NB4 (cell line): ENCODE results near the gene ABCF3.

Experiments used
- POLR2A ChIP-seq: IDR thresholded peaks from 2 replicates; pipeline ENCODE4 v1.6.1; 2011; ENCODE audit warnings: mild to moderate bottlenecking; ENCODE audit not compliant: insufficient read length; ENCODE audit errors: extremely low read depth
- TF ChIP-seq, protein P1 (sequence below): IDR thresholded peaks from one replicate; pipeline ENCODE4 v1.5.1; 2012; ENCODE audit warnings: low read depth, low read length

DNA sequence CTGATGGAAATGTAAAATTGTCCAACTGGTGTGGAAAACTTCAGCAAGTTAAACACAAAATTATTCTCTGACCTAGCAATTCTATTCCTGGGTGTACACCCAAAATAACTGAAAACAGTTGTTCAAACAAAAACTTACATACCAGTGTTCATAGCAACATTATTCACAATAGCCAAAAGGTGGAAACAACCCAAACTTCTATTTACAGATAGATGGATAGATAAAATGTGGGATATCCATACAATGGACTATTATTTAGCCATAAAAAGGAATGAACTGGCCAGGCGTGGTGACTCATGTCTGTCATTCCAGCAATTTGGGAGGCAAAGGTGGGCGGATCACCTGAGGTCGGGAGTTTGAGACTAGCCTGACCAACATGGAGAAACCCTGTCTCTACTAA is 36.5 kb downstream of the ABCF3 start:
- TF ChIP-seq POLR2A: no peak
- TF ChIP-seq, protein P1, sequence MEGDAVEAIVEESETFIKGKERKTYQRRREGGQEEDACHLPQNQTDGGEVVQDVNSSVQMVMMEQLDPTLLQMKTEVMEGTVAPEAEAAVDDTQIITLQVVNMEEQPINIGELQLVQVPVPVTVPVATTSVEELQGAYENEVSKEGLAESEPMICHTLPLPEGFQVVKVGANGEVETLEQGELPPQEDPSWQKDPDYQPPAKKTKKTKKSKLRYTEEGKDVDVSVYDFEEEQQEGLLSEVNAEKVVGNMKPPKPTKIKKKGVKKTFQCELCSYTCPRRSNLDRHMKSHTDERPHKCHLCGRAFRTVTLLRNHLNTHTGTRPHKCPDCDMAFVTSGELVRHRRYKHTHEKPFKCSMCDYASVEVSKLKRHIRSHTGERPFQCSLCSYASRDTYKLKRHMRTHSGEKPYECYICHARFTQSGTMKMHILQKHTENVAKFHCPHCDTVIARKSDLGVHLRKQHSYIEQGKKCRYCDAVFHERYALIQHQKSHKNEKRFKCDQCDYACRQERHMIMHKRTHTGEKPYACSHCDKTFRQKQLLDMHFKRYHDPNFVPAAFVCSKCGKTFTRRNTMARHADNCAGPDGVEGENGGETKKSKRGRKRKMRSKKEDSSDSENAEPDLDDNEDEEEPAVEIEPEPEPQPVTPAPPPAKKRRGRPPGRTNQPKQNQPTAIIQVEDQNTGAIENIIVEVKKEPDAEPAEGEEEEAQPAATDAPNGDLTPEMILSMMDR: no peak
